Lung (tissue), 12 donors: ENCODE measurements around the gene PTPRG. TPM values are rescaled to one million over a fixed set of nuclear protein-coding genes. Genes with fewer than 3 reads are reported as not detected.

Experiments
- ATAC-seq: fragments of 200-7000 bp; cut with Tn5 transposase; one replicate; pipeline ENCODE4 v1.9.1; 2020; ENCODE audit warnings: moderate number of reproducible peaks; ENCODE audit not compliant: insufficient read depth, low FRiP score
- DNase-seq, 3 donors: peaks; one replicate each; pipeline ENCODE4 v3.0.0-alpha.2; 2013 to 2017
- H3K27ac ChIP-seq, 2 donors: one replicate each; pipeline ENCODE4 v1.5.1; 2013; ENCODE audit warnings: mild to moderate bottlenecking in 2 of 2, moderate library complexity in 2 of 2, control low read depth in 1 of 2, inconsistent platforms in 1 of 2, low read depth in 1 of 2, low read length in 1 of 2
- H3K27me3 ChIP-seq, 3 donors: one replicate each; pipeline ENCODE4 v1.5.1; 2013; ENCODE audit warnings: low read length in 2 of 3; ENCODE audit not compliant: control insufficient read depth in 3 of 3, insufficient read depth in 3 of 3
- H3K36me3 ChIP-seq, 4 donors: one replicate each; pipeline ENCODE4 v1.5.1; 2013; ENCODE audit warnings: low read length in 4 of 4, mild to moderate bottlenecking in 1 of 4, moderate library complexity in 1 of 4; ENCODE audit not compliant: control insufficient read depth in 4 of 4, insufficient read depth in 4 of 4
- H3K4me1 ChIP-seq, 5 donors: one replicate each; pipeline ENCODE4 v1.5.1; 2013; ENCODE audit warnings: low read length in 5 of 5, mild to moderate bottlenecking in 2 of 5, moderate library complexity in 1 of 5; ENCODE audit not compliant: control insufficient read depth in 5 of 5, insufficient read depth in 5 of 5
- H3K4me3 ChIP-seq: one replicate; pipeline ENCODE4 v1.5.1; 2013; ENCODE audit warnings: mild to moderate bottlenecking, control low read depth, moderate library complexity
- H3K9ac ChIP-seq, 2 donors: one replicate each; pipeline ENCODE4 v1.5.1; 2013; ENCODE audit warnings: low read length in 2 of 2, control low read depth in 1 of 2; ENCODE audit not compliant: insufficient read depth in 1 of 2
- H3K9me3 ChIP-seq, 4 donors: one replicate each; pipeline ENCODE4 v1.5.1; 2013; ENCODE audit warnings: low read length in 3 of 4, mild to moderate bottlenecking in 1 of 4, moderate library complexity in 1 of 4; ENCODE audit not compliant: control insufficient read depth in 4 of 4, insufficient read depth in 3 of 4
- CTCF ChIP-seq: IDR thresholded peaks from 2 replicates; pipeline ENCODE4 v1.5.1; 2012; ENCODE audit warnings: mild to moderate bottlenecking; ENCODE audit errors: control extremely low read depth, extremely low read depth
- WGBS, 2 donors: extraction: QIAGEN DNeasy Blood & Tissue Kit; methylation state at CpG; one replicate each; pipeline ENCODE4 v1.1.7; 2013; 5-methylcytosine and 5-hydroxymethylcytosine counted together
- polyA plus RNA-seq, 2 donors: library from polyadenylated mRNA; stranded (reverse); fragments of 200-250 nt; gene quantifications; one replicate each; pipeline ENCODE4 v1.2.1, GENCODE V29; 2013
- total RNA-seq, 2 donors: library from RNA; depleted of rRNA in 1 of 2; stranded (reverse); fragments of >200 nt in 1 of 2; gene quantifications; one replicate each; pipeline ENCODE4 v1.2.1, GENCODE V29; 2014 to 2021
- donor health status: control.
- donor health status: control.
- donor health status: Bipolar disorder and iron deficiency.
- donor health status: healthy.
- donor health status: DM: yes; HTN: yes; CAD: no.

PTPRG gene
- total and polyA plus RNA-seq, 4 donors: 8.5 to 131 (median 75.9) TPM

DNA sequence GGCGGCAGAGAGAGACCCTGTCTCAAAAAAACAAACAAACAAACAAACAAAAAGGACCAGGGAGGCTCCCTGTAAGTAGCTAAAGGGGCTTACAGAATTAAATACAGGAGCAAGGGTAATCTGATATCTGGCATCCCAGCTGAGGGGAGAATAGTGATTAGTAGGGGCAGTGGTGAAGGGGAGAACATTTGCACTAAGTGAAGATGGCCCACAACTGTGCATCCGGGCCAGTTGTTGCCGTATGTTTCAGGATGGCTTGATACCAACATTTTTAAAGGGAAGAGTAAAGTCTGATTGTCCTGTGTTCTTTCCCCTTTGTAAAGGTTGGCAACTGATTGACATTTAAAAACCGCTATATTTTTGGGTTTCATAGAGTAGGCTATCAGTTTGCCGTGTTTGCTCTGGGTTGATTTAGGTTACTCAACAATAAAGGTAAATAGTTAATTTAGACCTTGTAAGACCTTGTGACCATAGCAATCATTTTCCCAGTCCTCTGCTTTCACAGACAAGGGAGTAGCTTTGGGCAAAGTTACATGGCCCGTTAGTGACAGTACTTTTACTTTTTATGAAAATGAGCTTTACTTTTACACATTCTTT, 167.8 kb downstream of the PTPRG start:
- H3K4me3 ChIP-seq: no peak overlapping the region
- 79 to 90% methylated on average over 6 of the region's 6 CpGs for WGBS, 2 donors
- H3K4me1 ChIP-seq: peaks cover 5 to 24% (median 14%) of the 10 kb centered on the region in 5 donors
- DNase-seq (no peak), ATAC-seq (no peak)
- H3K36me3 ChIP-seq: no peaks in the 10 kb centered on the region
- H3K27me3 ChIP-seq: no peaks in the 10 kb centered on the region
- H3K9me3 ChIP-seq: no peaks in the 10 kb centered on the region
- no peak for TF ChIP-seq CTCF
- no peak overlapping the region for H3K9ac ChIP-seq
- H3K27ac ChIP-seq: no peak overlapping the region

DNA sequence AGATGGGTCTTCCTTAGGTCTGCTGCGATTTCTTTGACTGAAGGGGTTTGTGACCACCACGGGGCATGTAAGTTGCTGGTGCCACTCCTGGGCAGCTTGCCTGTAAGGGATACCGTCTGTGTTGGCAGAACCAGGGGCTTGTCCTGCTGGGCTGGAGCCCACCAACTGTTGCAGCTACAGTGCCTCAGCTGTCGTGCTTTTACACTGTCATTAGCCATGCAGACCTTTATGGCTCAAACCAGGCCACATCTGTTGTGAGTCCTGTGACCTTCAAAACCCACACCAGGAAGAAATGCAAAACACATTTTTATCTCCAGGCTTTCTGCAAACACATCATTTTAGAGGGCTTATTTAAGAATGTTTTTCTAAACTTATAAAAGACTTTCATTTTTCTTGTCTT, 168.7 kb downstream of the PTPRG start:
- Histone ChIP-seq H3K4me1 (peaks cover 5 to 33% (median 14%) of the 10 kb centered on the region in 5 donors), H3K4me3 (no peak overlapping the region), H3K27ac (no peak overlapping the region), H3K9ac (no peak overlapping the region), H3K36me3 (no peaks in the 10 kb centered on the region), H3K27me3 (no peaks in the 10 kb centered on the region), H3K9me3 (no peaks in the 10 kb centered on the region)
- DNase-seq (no peak), ATAC-seq (no peak)
- WGBS, 2 donors: 79 to 82% methylated on average over 4 of the region's 4 CpGs
- no peak for TF ChIP-seq CTCF

- no peaks in the 10 kb centered on the region for H3K9me3 ChIP-seq
- H3K4me1 ChIP-seq: peaks cover 5 to 35% (median 13%) of the 10 kb centered on the region in 5 donors
- DNase-seq: no peak
- no peaks in the 10 kb centered on the region for H3K27me3 ChIP-seq
- no peak overlapping the region for H3K9ac ChIP-seq
- no peak for TF ChIP-seq CTCF
- H3K4me3 ChIP-seq: no peak overlapping the region
- ATAC-seq: no peak
- 41 to 56% methylated on average over 2 of the region's 2 CpGs for WGBS, 2 donors
- no peaks in the 10 kb centered on the region for H3K36me3 ChIP-seq
- no peak overlapping the region for H3K27ac ChIP-seq
Observed at GRCh38 chr3:61730577-61731231, 169.3 kb downstream of the PTPRG start.
